ENCODE results near the gene CYB561A3. TPM values are rescaled to one million over a fixed set of nuclear protein-coding genes. Genes with fewer than 3 reads are reported as not detected.

The CYB561A3 gene
- total and polyA plus RNA-seq, 2 donors (not counting 1 experiment from before 2014, with no cell fraction given), result 248 to 756 TPM

DNA sequence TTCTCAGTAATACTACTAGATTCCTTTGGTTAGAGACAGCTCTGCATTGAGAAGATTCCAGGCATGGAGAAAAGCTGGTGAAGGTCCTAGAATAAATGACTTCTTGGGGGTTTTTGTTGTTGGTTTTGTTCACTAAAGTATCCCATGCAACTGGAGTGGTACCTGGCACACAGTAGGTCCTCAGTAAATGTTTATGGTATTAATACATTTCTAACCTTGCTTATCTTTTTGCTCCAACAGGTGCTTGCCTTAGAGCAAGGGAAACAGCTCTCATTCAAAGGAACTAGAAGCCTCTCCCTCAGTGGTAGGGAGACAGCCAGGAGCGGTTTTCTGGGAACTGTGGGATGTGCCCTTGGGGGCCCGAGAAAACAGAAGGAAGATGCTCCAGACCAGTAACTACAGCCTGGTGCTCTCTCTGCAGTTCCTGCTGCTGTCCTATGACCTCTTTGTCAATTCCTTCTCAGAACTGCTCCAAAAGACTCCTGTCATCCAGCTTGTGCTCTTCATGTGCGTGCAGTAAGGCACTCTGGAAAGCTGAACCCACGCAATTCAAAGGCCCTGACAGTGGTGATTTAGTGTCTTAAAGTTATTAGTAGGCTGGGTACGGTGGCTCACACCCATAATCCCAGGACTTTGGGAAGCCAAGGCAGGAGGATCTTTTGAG lies 2.5 kb upstream of the CYB561A3 start:
- Histone ChIP-seq H3K4me2 (replicated peaks; ENCODE audit: low read depth, low read length, poor library complexity, severe bottlenecking) (no peak overlapping the region), H3K27me3 (replicated peaks in 1 of 4; ENCODE audit: control extremely low read depth in 1 of 4, control insufficient read depth in 3 of 4, insufficient read depth in 4 of 4, low read length in 3 of 4) (no peaks in the 10 kb centered on the region), H3K9me3 (ENCODE audit: control extremely low read depth in 1 of 3, control insufficient read depth in 2 of 3, insufficient read depth in 1 of 3, low read length in 2 of 3) (no peaks in the 10 kb centered on the region), H3K36me3 (replicated peaks in 1 of 2; ENCODE audit: control extremely low read depth in 1 of 2, control insufficient read depth in 1 of 2, extremely low read depth in 1 of 2, insufficient read depth in 2 of 2, low read length in 1 of 2) (peaks cover 0 to 42% of the 10 kb centered on the region in 2 experiments), H4K20me1 (ENCODE audit: control insufficient read depth, insufficient read depth, low read length, poor library complexity, severe bottlenecking) (peaks cover 13% of the 10 kb centered on the region), H3K4me1 (ENCODE audit: control insufficient read depth in 2 of 2, insufficient read depth in 2 of 2, low read length in 2 of 2) (peaks cover 24 to 27% of the 10 kb centered on the region in 2 donors), H3K9ac (ENCODE audit: low read length) (no peak overlapping the region), H3K4me3 (ENCODE audit: control extremely low read depth in 1 of 5, extremely low read depth in 1 of 5, insufficient read depth in 1 of 5, low read depth in 2 of 5, low read length in 4 of 5) (no peak overlapping the region), H2AFZ (ENCODE audit: insufficient read depth, low read depth, low read length, poor library complexity, severe bottlenecking) (no peak overlapping the region), H3K79me2 (ENCODE audit: control insufficient read depth, insufficient read depth, low read length) (peaks cover 49% of the 10 kb centered on the region), H3K27ac (ENCODE audit: low read length in 2 of 2) (peak overlapping the region in 1 of 2 donors; percentile 93)
- H3K27ac Mint-ChIP-seq, result peak overlapping the region; percentile 57
- 100% methylated on average over 2 of the region's 5 CpGs for WGBS (ENCODE audit: insufficient coverage)
- ChIA-PET CTCF (interaction anchor here (1.5 to 20.9 kb wide), 4 partner anchors 15 to 28 kb away, joined by 4 to 436 read pairs (median 116); partner anchors contain the start of genes DDB1, TKFC and TMEM216), POLR2A (interaction anchor here (1.4 kb wide), 1 partner anchor 65 kb away, joined by 5 read pairs; the partner anchor contains the start of genes CPSF7 and SDHAF2)
- peak overlapping the region; percentile 99 for H3K4me3 Mint-ChIP-seq
- intact Hi-C loops (cut with micrococcal nuclease), result no loop called here
- H3K9me3 Mint-ChIP-seq (ENCODE audit: insufficient read depth), result no peaks in the 10 kb centered on the region
- ATAC-seq (ENCODE audit: low read depth), result no peak
- TF ChIP-seq, protein P1, sequence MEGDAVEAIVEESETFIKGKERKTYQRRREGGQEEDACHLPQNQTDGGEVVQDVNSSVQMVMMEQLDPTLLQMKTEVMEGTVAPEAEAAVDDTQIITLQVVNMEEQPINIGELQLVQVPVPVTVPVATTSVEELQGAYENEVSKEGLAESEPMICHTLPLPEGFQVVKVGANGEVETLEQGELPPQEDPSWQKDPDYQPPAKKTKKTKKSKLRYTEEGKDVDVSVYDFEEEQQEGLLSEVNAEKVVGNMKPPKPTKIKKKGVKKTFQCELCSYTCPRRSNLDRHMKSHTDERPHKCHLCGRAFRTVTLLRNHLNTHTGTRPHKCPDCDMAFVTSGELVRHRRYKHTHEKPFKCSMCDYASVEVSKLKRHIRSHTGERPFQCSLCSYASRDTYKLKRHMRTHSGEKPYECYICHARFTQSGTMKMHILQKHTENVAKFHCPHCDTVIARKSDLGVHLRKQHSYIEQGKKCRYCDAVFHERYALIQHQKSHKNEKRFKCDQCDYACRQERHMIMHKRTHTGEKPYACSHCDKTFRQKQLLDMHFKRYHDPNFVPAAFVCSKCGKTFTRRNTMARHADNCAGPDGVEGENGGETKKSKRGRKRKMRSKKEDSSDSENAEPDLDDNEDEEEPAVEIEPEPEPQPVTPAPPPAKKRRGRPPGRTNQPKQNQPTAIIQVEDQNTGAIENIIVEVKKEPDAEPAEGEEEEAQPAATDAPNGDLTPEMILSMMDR (IDR thresholded peaks at IDR 0.05), result no peak
- no peak for TF ChIP-seq EZH2 (IDR thresholded peaks at IDR 0.05; ENCODE audit: borderline replicate concordance, insufficient read depth, low read depth, low read length, poor library complexity, severe bottlenecking)
- peaks cover 35% of the 10 kb centered on the region for H3K4me1 Mint-ChIP-seq
- no peaks in the 10 kb centered on the region for H3K27me3 Mint-ChIP-seq
- DNase-seq, result no peak

DNA sequence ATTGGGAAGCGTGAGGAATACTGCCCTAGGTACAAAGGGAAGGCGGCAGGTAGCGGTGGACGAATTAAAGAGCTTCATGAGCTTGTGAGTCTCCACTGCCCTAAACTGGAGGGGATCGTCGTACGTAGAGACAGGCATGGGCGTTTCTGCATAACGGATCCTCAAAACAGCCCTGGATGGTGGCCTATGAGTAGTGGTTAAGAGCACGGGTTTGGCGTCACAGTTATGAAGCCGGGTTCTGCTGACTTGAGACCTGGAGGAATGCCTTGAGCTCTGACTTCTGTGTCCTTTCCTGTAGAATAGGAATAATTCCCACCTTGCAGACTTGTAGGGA lies 827 bp upstream of the CYB561A3 start:
- DNase-seq (no peak), ATAC-seq (ENCODE audit: low read depth) (no peak)
- CTCF ChIA-PET, result interaction anchor here (0.9 to 20.9 kb wide), 6 partner anchors 9 to 73 kb away, joined by 3 to 436 read pairs (median 16); partner anchors contain the start of genes DDB1, TKFC and TMEM216
- H3K27me3 Mint-ChIP-seq, result no peaks in the 10 kb centered on the region
- Histone ChIP-seq H2AFZ (ENCODE audit: insufficient read depth, low read depth, low read length, poor library complexity, severe bottlenecking) (peak overlapping the region; percentile 97), H3K4me1 (ENCODE audit: control insufficient read depth in 2 of 2, insufficient read depth in 2 of 2, low read length in 2 of 2) (peaks cover 41 to 44% of the 10 kb centered on the region in 2 donors), H3K9me3 (ENCODE audit: control extremely low read depth in 1 of 3, control insufficient read depth in 2 of 3, insufficient read depth in 1 of 3, low read length in 2 of 3) (no peaks in the 10 kb centered on the region), H3K36me3 (replicated peaks in 1 of 2; ENCODE audit: control extremely low read depth in 1 of 2, control insufficient read depth in 1 of 2, extremely low read depth in 1 of 2, insufficient read depth in 2 of 2, low read length in 1 of 2) (peaks cover 0 to 30% of the 10 kb centered on the region in 2 experiments), H3K27me3 (replicated peaks in 1 of 4; ENCODE audit: control extremely low read depth in 1 of 4, control insufficient read depth in 3 of 4, insufficient read depth in 4 of 4, low read length in 3 of 4) (no peaks in the 10 kb centered on the region), H3K27ac (ENCODE audit: low read length in 2 of 2) (peak overlapping the region; percentile 93), H3K4me3 (ENCODE audit: control extremely low read depth in 1 of 5, extremely low read depth in 1 of 5, insufficient read depth in 1 of 5, low read depth in 2 of 5, low read length in 4 of 5) (peak overlapping the region; percentile 86 to 99 (median 97)), H3K4me2 (replicated peaks; ENCODE audit: low read depth, low read length, poor library complexity, severe bottlenecking) (peak overlapping the region; percentile 86), H4K20me1 (ENCODE audit: control insufficient read depth, insufficient read depth, low read length, poor library complexity, severe bottlenecking) (peaks cover 13% of the 10 kb centered on the region), H3K9ac (ENCODE audit: low read length) (peak overlapping the region; percentile 95), H3K79me2 (ENCODE audit: control insufficient read depth, insufficient read depth, low read length) (peaks cover 64% of the 10 kb centered on the region)
- WGBS (ENCODE audit: insufficient coverage), result 2% methylated on average over 12 of the region's 12 CpGs
- no peak for TF ChIP-seq EZH2 (IDR thresholded peaks at IDR 0.05; ENCODE audit: borderline replicate concordance, insufficient read depth, low read depth, low read length, poor library complexity, severe bottlenecking)
- TF ChIP-seq, protein P1 (IDR thresholded peaks at IDR 0.05), result no peak
- peak overlapping the region; percentile 98 for H3K27ac Mint-ChIP-seq
- POLR2A ChIA-PET, result interaction anchor here (0.8 to 3.2 kb wide), 12 partner anchors 8 to 67 kb away, joined by 3 to 24 read pairs (median 8); partner anchors contain the start of genes CPSF7, DDB1, SDHAF2 and TKFC
- intact Hi-C loops (cut with micrococcal nuclease), result loop anchor here (1.0 kb wide), 2 partner anchors 26 to 68 kb away; partner anchors contain the start of gene SDHAF2
- H3K4me3 Mint-ChIP-seq, result peak overlapping the region; percentile 99
- peaks cover 47% of the 10 kb centered on the region for H3K4me1 Mint-ChIP-seq
- no peaks in the 10 kb centered on the region for H3K9me3 Mint-ChIP-seq (ENCODE audit: insufficient read depth)

Data from B cell (primary cell).